ENCODE measurements around the gene ANKRD12.
"Not testable (repeated sequence)": the region's sequence is repeated elsewhere in the genome, so short reads cannot be mapped to it uniquely, and the experiment has no call there.

ANKRD12 gene

DNA sequence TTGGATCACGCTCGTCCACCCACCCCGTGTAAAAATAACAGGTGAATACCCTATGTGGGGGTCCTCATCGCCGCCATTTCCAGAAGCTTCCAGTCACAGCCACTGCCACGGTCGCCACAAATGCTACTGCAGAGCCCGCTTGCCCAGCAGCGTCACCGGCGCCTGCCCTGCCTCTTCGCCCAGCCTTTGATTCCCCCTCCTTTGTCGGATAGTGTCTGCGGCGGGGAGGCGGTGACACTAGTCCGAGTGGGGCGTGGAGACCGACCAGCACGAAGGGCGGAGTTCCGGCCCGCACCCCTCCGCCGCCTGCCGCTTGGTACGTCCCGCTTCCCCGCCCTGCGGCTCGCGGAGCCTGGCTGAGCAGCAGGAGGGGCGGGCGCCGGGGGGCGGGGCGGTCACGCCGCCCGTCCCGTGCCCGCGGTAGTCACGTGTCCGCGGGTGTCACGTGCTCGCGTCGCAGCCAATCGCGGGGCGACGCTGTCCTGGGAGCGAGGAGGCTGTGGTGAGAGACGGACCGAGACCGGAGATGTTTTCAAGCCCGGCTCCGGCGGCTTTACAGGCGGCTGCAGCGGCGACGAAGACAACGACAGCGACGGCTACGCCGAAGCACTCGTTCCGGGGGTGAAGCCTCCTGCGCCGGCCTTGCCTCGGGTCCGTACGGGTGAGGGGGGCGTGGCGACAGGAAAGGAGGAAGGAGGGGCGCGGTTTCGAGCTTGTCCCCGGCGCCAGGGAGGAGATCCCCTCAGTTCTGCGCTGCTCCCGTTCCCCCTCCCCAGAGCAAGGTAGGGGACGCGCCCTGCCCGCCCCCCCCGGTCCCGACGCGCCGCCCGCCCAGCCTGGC, at the start of gene ANKRD12:
Gene ANKRD12, plus strand, starts transcription at position 467 of the 841 bp plus-strand sequence. CDS start 45,652 bp downstream, outside the sequence.
- peak; percentile 94 to 99 for DNase-seq

DNA sequence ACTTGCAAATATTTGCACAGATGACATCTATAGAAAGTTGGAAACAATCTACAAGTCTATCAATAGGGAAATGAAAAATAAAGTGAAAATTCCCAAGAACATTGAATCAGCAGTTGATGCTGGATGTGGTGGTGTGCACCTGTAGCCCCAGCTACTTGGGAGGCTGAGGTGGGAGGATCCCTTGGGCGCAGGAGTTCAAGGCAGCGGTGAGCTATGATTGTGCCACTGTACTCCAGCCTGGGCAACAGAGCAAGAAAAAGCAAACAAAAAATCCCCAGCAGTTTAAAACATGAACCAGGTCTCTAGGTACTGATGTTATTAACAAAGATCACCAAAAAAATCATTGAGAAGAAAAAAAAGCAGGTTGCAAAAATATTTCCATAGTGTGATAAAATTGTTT, 49.4 kb upstream of the ANKRD12 start:
- no peak for DNase-seq

DNA sequence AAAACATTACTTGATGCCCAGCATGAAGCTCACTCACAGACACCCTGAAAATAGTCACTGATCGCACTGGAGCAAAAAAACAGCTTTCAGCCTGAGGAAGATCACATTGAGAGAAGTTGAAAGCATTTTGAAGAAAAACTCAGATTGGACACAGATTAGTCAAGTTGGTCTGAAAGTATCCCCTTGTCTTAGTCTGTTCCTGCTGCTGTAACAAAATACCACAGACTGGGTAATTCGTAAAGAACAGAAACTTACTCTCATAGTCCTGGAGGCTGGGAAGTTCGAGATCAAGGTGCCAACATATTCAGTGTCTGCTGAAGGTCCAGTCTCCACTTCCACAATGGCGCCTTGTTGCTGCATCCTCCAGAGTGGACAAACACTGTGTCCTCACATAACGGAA, 48.3 kb upstream of the ANKRD12 start:
- DNase-seq: no peak

DNA sequence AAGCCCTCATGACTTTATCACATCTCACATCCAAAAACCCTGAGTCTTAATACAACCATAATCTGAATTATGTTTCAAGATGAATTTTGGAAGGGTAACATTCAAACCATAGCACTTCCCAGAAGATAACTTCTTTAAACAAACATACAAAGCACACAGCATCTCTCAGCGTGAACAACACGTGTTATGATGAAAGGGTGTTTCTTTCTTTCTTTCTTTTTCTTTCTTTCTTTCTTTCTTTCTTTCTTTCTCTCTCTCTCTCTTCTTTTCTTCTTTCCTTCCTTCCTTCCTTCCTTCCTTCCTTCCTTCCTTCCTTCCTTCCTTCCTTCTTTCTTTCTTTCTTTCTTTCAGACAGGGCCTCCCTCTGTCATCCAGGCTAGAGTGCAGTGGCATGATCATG, 47.9 kb upstream of the ANKRD12 start:
- not testable (repeated sequence) for DNase-seq

DNA sequence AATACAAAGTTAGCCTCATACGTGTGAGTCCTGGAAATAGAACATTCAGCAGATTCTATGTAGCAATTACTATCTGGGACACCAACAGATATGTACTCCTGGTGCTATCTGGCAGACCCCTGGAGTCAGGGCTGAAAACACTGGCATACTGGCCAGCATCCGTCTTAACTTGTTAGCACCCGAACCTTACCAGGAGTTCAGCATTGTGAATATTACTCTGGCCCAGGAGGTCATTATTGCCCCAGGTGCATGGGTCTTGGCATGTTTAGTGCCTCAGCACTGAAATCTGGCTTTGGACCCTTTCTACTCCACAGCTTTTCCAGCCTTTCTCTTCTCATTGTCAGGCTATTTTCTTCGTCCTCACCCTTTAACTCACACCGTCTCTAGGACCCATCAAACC, 46.0 kb upstream of the ANKRD12 start:
- DNase-seq: no peak

DNA sequence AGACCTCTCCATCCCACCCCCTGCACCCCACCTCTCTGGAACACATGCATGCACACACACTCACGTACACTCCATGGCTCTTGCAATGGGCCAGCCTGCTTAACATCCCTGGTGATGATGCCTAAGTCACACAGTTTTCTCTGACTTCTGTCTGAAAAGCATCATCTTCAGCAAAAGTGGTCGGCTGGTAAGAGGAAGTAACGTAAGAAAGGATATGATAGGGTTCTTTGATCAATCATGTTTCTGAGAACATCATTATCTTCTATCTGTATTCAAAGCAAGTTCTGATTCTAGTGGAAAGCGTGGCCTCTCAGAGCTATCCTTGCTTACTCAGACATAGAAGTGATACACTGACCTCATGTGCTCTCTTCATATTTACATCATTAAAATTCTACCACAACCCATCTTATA, 45.5 kb upstream of the ANKRD12 start:
- DNase-seq: no peak

DNA sequence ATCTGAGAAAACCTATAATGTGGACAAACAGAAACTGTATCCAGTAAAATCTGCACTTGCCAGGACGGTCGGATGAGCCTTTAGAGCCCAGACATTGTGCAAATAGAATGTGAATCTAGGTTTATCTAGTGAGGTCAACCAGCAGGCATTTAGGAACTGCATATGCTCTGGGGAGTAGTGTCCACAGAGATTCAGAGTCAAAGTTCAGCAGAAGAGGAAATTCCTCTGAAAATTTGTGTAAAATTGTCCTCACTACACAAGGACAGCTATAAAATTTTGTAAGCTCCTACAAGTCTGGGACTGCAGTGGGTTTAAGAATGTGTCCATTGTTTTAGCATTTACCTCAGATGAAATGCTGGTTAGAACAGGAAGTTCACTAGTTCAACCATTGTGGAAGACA, 43.9 kb upstream of the ANKRD12 start:
- no peak for DNase-seq

DNA sequence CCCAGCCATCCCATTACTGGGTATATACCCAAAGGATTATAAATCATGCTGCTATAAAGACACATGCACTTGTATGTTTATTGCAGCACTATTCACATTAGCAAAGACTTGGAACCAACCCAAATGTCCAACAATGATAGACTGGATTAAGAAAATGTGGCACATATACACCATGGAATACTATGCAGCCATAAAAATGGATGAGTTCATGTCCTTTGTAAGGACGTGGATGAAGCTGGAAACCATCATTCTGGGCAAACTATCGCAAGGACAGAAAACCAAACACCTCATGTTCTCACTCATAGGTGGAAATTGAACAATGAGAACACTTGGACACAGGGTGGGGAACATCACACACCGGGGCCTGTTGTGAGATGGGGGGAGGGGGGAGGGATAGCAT, 43.5 kb upstream of the ANKRD12 start:
- DNase-seq: not testable (repeated sequence)

DNA sequence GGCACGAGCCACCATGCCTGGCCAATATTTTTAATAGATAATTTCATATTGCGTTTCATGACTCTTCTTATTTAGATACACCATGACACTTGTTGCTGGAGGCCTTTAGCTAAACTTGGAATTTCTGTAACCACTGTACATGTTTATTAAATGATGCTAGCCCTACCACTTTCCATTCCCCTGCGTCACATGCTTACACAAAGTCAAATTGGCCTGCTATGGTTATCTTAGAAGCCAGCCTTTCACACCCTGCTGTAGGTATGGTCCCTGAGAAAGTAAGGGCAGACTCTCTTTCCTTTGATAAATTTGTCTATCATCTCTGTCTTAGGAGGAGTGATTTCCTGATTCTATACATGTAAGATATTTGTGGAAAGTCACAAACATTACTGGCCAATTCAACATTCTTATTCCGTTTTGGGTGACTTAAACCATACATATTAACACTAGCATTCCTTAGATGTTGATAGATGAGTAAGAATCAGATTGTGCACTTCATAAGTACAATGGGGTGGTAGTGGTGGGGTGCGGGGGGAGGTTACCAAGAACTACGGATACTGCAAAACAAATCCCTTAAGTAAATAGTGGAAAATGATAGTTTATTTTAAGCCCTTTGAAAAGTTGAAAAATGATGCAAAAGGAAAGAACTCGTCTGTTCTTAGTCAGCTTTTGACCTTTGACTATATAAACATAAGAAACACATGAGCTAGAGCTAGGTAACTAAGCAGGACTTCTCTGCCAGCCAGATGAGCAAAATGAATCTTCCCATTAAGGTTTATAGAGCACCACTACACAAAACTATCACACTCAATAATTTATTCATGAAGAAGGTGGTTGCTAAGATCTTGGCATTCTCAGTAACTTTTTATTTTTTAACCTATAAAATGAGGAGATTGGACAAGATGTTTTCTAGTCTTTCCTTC, 42.0 kb upstream of the ANKRD12 start:
- DNase-seq: no peak

DNA sequence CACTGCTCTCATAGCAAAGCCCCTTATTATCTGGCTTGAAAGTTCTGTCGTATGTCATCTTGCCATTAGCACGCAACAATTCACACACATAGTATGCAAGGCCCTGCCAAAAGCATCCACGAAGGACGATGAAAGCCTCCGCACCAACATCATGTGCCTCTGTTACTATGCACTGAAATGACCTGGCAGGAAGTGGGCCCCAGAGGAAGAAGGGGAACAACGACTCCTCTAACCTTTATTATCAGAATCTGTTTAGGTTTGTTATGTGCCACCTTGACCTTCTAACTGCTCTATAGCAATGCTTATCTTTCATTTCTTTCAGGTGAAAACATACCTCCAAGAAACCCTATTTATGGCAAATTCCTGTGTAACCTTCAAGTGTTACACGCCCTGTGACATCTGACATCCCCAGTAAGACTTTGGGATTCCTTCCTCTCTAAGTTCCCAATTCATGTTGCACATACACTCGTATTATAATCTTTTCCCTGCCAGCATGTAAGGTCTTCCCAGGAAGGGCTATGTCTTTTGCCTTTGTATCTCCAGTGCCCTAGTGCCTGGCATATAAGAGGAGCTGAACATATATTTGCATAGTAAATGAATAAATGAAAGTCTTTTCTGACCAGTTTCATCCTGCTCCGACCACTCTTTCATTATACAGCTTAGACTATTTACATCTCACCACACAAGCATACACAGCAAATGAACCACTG, 41.1 kb upstream of the ANKRD12 start:
- DNase-seq: peak in 1 of 2 donors; percentile 40

DNA sequence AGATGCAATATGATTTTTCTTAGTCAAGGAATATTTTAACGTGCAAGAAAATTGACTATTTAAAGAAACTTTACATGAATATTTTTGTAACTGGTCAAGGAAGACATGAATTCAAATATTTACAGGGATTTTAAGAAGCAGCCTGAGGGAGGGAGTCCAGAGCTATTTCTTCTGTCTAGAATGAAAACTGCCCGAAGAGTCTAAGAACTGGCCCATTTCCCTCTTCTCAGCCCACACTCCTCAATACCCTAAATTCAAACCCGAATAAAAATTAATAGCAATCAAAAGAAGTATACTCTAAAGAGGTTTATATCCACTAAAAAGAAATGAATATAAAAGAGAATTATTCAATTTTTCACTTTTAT, 40.6 kb upstream of the ANKRD12 start:
- no peak for DNase-seq

DNA sequence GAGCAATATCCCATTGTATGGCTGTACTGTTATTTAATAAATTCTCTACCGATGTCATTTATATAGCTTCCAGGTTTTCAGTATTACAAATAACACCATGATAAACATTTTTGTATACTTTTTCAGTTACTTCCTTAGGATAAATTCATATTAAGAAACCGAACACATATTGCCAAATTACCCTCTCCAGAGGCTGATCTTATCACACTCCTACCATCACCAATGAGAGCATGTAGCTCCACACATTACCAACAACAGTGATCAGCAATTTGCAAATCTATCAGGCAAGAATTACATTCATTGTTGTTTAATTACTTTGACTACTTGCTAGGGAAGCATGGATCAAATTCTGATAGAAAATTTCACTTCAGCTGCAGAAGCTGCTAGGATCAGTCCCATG, 39.9 kb upstream of the ANKRD12 start:
- no peak for DNase-seq

DNA sequence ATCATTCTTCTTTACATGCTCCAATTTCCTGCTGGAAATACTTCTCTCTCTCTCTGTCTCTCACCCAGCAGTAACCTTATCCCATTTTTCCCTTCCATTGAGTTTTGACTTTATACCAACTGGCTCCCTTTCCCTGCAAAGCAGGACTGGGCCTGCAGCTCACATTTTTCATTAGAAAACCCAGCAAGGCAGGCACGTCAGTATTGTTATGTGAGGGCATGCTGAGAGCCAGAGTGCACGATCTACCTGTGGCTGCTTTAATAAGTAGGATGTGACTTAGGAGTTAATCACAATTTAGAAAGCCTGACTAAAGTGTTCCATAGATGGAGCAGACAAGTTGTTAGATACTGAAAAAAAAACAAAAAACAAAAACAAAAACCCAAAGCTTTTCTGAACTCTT, 39.2 kb upstream of the ANKRD12 start:
- no peak for DNase-seq

DNA sequence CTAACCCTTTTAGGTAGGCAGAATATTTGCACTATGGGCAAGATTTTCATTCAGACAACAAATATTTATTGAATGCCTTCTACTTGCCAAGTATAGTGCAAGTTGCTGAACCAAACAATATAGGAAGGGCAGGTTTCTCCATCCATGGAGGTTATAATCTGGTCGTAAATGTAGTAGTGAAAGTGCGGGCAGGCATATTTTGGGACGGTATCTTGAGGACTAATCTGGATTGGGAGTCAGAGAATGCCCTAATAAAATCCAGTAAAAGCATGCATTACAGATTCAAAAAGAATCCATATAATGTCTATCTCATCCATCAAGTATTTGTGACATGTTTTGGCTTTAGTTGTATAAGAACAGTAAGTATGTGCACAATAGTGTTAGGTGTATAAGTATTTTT, 35.8 kb upstream of the ANKRD12 start:
- DNase-seq: no peak

DNA sequence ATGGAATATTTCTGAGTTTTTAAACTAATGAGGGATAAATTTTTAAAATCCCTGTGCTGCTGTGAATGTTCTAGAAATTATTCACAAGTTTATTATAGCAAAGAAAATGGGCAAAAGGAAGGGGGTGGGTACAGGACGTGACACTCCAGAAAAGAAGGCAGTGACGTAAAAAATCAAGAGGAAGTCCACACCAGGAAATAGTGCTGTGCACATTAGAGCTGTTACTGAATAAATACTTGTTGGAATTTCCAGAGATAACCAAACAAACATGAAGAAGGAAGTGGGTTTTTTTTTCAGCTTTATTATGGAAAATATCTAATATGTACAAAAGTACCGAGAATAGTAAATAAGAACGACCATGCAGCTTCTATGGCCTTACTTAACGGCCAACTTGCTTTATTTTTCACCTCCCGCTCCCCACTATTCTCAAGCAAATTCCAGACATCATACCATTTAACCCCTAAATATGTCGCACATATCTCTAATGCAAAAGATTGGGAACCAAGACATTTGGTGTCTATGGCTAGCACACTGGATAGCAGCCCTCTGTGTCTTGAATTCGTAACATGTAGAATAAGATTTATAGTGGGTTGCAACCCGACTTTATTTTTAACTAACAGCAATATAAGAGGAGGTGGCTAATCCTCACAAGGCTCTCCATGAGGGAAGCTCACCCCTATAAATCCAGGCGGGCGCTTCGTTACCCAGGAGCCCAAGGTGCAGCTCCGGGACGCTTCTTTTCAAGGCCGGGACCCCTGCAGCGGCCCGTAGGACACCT, 34.7 kb upstream of the ANKRD12 start:
- DNase-seq: peak in 1 of 2 donors; percentile 68

DNA sequence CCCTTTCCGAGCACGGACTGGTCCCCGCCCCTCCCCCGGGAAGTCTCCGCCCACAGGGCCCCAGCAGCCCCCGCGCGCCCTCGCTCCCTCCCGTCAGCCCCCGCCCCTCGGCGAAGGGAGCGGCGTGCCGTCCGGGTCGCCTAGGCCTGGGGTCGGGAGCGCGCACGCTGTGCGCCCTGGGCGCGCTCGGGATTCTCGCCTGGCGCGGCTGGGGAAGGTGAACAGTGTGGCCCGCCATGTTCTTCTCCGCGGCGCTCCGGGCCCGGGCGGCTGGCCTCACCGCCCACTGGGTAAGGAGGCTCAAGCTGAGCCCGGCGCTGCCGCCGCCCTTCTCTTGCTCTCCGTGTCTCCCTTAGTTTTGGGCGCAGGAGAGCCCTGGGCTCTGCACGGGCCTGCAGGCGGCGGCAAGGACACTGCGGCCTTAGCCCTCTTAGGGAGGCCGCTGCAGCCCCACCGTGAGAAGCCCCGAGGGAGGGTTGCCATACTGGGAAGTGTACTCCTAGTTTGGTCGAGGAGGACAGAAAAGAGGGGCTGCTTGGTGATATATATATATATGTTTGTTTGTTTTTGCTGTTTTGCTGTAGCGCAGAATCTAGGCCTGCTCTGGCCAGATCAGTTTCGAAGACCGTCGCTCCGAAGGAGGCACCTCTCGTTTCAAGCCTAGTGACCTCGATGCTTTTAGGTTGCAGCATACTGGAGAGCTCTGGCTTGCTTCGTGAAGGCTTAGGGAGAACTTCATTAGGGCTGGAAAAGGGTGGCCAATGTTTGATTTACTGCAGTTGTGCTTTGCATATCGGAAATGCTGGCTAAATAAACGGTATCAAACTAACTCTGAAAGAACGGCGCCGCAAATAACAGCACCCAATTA, 33.8 kb upstream of the ANKRD12 start, which contains the start of gene NDUFV2:
Gene NDUFV2, plus strand, starts transcription at position 192 of the 868 bp plus-strand sequence. Its CDS starts 45 bp downstream, at position 237.
- DNase-seq: peak; percentile 88 to 90

DNA sequence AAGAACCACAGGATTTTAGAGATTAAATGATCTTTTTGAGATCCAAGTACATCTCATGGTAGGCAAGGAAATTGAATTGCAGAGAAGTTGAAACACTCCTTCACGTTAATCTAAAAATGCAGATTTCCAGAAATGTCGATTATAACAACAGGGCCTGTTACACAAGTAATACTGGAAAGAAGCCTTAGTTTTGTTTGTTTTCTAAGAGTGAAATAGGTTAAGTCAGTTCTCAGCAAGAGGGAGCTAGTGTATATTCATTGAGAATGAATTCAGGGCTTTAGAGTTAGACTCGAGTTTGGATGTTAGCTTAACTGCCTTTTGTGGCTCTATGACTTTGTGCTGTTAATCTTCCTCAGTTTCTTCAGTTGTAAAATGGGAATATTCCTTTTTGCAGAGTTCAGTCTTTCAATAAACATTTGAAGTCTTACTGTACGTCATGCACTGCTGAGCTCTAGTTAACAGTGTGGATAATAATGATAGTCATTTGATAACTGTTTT, 33.2 kb upstream of the ANKRD12 start:
- no peak for DNase-seq

DNA sequence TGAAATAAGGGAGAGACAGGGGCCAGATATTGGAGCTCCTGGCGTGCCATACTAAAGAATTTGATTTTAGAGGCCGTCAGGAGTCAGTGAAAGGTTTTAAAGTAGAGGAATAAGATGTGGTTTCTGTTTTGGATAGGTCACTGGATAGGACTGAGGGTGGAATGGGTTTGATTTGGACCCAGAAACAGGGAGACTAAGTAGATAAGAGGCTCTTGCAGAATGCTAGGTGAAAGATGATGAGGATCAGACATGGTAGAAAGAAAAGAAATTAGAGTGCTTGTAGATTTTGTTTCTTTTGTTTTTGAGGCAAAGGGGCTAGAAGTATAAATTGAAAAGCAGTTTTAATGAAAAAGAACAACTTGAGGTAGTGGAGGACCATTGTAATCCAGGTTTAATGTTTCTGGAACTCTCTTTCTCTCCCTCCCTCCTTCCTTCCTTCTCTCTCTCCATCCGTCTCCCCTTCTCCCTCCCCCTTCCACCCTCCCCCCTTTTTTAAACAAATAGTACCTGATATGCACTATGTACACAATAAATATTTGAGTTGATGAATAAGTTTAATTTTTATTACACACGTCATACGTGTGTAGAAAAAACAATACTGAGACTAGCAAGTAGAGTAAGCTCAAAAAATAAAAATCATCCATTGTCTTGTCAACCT, 32.2 kb upstream of the ANKRD12 start:
- no peak for DNase-seq

DNA sequence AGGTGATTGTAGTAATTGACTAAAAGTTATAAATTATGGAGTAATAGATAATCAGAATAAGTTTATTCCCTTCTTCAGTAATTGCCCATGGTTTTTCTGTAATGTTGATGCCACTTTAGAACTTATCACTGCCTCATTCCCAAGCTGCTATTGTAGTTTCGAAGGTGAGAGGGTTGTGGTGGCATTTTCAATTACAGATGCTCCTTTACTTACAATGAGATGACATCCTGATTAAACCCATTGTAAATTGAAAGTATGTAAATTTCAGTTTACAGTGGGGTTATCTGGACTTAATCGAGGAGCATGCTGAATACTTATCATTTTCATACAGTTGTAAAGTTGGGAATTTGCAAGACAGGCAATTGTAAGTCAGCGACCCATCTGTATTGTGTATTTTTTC, 31.2 kb upstream of the ANKRD12 start:
- DNase-seq: no peak

DNA sequence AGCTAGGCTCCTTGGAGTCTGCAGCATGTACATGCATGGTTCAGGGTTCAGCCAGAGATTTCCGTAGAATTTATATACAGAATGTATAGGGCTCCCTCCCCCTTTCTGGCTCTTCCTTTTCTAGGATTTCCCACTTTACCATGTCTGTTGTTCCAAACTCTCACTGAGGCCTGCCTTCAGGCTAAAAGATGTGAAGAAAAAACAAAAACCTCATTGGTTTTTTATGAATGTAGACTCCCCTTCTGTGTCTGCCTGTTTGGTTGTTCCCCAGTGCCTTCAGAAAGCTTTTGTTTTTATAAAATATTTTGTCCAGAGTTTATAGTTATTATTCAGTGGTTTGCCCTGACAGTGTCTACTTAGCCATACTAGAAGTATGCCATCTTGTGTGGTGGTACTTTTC, 30.5 kb upstream of the ANKRD12 start:
- no peak for DNase-seq

Data from bone marrow (tissue), 2 donors.